Smooth muscle cell of bladder (primary cell): Measurements from ENCODE around the gene PRELID3B. TPM values are rescaled to one million over a fixed set of nuclear protein-coding genes. Genes with fewer than 3 reads are reported as not detected.

ENCODE experiments used
- total RNA-seq: library from RNA; depleted of rRNA; stranded (reverse); fragments of >200 nt; gene quantifications from 2 replicates; pipeline ENCODE4 v1.2.3, GENCODE V29; 2014

Gene PRELID3B
- total RNA-seq, result 85.8 and 86.5 TPM in 2 replicates

DNA sequence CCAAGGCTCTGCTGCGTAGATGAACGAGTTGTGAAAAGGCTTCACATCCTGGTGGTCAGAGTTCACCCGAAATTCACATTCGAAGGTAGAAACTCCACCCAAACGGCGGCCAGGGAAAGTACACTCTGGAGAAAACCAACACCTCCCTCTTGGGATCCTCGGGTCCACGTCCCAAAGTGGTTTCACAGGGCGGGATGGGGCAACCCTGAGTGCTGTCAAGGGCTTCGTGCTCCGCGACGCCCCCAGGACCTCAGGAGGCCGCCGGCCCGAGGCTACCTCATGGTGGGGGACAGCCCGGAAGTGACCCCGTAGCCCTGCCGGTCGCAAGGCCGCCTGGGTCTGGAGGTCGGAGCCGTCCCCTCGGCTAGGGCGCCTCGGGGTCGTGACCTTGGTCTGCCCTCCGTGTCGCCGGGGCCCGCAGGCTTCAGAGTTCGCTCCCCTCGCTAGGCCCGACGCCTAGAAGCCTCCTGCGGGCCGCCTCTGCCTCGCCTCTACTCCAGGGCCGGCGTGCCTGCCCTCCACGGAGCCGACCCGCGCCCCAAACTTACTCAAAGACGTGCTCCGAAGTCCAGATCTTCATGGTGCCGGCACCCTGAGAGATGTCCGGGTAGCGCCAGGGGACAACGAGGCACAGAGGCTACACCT lies at the start of gene PRELID3B:
Gene PRELID3B, minus strand, starts transcription at position 636 of the 645 bp plus-strand sequence. Its CDS starts 56 bp downstream, at position 580.

DNA sequence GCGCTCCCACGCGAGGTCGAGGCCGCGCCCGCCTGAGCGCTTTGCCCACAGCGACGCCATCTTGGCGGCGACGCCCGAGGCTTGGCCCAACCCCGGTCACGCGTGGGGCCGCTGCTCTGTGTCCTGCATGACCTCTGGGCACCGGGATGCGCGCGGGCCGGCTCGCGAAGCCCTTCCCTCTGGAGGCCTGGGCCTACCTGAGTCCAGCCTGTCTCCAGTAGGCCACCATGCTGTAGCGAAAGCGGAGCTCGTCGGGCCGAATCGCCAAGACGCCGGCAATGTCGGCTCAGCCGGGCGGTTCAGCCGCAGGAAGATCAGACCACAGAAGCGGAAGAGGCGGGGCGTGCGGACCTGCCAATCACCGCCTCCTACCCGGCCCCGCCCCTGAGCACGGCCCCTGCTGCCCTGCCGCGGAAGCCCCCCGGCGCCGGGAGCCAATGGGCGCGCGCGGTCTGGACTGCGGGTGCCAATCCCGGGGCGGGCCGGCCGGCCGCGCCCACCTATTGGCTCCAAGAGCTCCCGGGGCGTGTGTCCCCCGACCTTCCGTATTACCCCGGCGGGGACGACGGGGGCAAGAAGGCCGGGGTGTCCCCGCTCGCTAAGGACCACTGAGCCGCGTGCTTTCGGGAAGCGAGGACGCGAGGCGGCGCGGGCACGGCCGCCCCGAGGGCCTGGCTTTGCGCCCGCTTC lies 10.4 kb downstream of the PRELID3B start, which contains the start of gene ATP5F1E:
Gene ATP5F1E, minus strand, starts transcription at position 313 of the 690 bp plus-strand sequence. Its CDS starts 84 bp downstream, at position 229.

DNA sequence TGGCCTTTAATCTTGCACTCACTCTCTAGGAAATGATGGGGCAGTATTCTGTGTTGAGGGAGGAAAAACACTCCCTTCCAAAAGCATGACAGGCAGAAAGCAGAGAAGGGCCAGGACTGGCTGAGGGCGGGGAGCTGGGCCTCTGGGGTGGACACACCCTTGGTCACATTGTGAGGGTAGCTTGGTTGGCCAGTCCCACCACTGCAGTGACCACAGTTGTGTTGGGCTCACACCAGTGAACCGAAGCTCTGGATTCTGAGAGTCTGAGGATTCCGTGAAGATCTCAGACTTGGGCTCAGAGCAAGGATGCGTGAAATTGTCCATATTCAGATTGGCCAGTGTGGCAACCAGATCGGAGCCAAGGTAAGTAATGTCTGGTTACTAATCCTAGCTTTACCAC lies 23.4 kb downstream of the PRELID3B start, which contains the start of gene TUBB1:
Gene TUBB1, plus strand, starts transcription at position 213 of the 400 bp plus-strand sequence. Its CDS starts 94 bp downstream, at position 307.

DNA sequence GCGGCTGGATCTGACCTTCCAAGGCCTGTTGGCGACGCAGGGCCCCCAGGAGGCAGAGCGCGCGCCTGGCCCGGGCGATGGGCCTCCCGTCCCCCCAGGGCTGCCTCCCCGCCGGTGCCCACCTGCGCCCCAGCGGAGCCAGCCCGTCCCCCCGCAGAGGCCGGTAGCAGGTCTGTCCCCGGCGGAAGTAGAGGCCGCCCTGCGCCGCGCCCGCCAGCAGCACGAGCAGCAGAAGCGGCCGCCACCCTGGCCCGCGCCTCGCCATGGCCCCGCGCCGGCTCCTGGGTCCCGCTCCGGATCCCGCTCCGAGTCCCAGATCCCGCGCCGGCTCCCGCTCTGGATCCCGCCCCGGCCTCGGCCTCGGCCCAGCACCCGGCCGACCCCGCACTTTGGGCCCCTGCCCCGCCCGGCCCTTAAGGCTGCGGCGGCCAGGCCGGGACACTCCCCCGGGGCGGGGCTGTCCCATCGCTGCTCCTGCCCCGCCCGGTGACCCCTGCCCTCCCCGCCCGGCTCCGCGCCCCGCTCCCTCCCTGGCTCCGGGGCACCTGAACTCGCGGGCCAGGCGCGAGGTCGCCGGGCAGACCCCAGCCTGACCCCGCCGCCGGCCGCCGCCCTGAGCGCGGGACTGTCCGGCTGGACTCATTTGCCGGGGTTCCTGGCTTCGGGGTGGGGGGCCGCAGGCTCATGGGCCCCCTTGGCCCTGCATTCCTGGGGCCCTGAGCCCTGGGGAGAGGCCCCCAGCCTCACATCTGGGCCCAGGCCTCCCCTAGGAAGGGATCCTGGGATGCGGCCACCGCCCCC lies 35.5 kb downstream of the PRELID3B start, which contains the start of gene CTSZ:
Gene CTSZ, minus strand, starts transcription at position 391 of the 801 bp plus-strand sequence. Its CDS starts 126 bp downstream, at position 265.

Other genes with a start within 250 kb of the PRELID3B start
- 0.71 and 1.2 TPM in 2 replicates for gene GNAS-AS1, start 191.9 kb downstream of the PRELID3B start, total RNA-seq
- gene GNAS, start 190.1 kb downstream of the PRELID3B start, total RNA-seq, result 386 and 451 TPM in 2 replicates
- 44.7 and 49.2 TPM in 2 replicates for gene NELFCD, start 61.5 kb downstream of the PRELID3B start, total RNA-seq
- 144 and 195 TPM in 2 replicates for gene CTSZ, start 35.5 kb downstream of the PRELID3B start, total RNA-seq
- under 0.01 TPM in 1 of 2 replicates, not detected in the other for gene TUBB1, start 23.4 kb downstream of the PRELID3B start, total RNA-seq
- gene ATP5F1E, start 10.5 kb downstream of the PRELID3B start, total RNA-seq, result 31.0 and 36.1 TPM in 2 replicates
- gene ZNF831, start 121.0 kb upstream of the PRELID3B start, total RNA-seq, result not detected in 2 replicates